Fibroblast of lung (primary cell): ENCODE data around the gene TRPC1.

ENCODE experiments used
- EZH2 ChIP-seq: IDR thresholded peaks from 2 replicates; pipeline ENCODE4 v1.5.1; 2012; ENCODE audit warnings: low read length, control low read depth, mild to moderate bottlenecking; ENCODE audit errors: missing control alignments
- TF ChIP-seq, protein P1 (sequence below), 2 donors: IDR thresholded peaks in 1 of 2; conservative IDR thresholded peaks in 1 of 2; 1 replicate in 1 of 2; 2 replicates in 1 of 2; pipeline ENCODE4 v1.5.1; 2011 to 2012; ENCODE audit warnings: low read length in 2 of 2, control low read depth in 1 of 2, inconsistent platforms in 1 of 2, low read depth in 1 of 2, mild to moderate bottlenecking in 1 of 2

DNA sequence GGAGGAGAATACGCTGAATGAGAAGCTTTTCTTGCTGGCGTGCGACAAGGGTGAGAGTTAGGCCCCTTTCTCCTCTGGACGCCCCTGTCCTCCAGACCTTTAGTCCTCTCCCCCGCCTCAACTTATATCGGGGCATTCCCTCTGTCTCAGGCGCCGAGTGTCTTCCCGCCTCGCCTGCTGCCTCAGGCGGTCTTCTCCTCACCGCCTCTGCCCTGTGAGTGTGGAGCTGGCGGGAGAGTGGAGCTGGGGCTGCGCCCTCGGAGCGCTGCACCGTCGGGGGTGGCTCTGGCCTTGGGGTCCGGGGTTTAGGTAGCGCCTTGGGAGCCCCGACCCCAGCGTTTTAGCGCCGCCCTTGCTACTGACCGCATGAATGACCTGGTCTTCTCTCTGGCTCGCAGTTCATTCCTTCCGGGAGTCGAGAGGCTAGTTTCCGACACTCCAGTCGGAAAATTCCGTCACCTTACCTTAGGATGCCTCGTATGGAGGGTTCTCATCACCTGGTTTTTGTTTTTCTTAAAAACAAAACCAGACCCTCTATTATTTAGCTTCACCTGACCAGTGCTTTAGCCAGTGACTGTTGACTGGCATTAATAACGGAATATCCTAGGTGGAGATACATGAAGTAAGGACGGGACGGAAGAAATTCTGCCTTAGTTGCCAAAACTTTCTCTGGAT, 985 bp downstream of the TRPC1 start:
- TF ChIP-seq, protein P1, sequence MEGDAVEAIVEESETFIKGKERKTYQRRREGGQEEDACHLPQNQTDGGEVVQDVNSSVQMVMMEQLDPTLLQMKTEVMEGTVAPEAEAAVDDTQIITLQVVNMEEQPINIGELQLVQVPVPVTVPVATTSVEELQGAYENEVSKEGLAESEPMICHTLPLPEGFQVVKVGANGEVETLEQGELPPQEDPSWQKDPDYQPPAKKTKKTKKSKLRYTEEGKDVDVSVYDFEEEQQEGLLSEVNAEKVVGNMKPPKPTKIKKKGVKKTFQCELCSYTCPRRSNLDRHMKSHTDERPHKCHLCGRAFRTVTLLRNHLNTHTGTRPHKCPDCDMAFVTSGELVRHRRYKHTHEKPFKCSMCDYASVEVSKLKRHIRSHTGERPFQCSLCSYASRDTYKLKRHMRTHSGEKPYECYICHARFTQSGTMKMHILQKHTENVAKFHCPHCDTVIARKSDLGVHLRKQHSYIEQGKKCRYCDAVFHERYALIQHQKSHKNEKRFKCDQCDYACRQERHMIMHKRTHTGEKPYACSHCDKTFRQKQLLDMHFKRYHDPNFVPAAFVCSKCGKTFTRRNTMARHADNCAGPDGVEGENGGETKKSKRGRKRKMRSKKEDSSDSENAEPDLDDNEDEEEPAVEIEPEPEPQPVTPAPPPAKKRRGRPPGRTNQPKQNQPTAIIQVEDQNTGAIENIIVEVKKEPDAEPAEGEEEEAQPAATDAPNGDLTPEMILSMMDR (conservative IDR thresholded peaks at IDR 0.05 in 1 of 2, IDR thresholded peaks at IDR 0.05 in 1 of 2; ENCODE audit: low read depth in 1 of 2, low read length in 2 of 2), result peak in 1 of 2 donors; percentile 11
- no peak for TF ChIP-seq EZH2
